Glutamatergic neuron (in vitro differentiated cells): ENCODE measurements around the gene PIGO. TPM values are rescaled to one million over a fixed set of nuclear protein-coding genes. Genes with fewer than 3 reads are reported as not detected.

ENCODE experiments used
- DNase-seq: peaks from one replicate; pipeline ENCODE4 v3.0.0; 2022
- H3K27ac Mint-ChIP-seq: one replicate; pipeline ENCODE4 v1.8.0; 2020; ENCODE audit warnings: mild to moderate bottlenecking, mixed read lengths, inconsistent platforms; ENCODE audit not compliant: unreplicated experiment
- H3K27me3 Mint-ChIP-seq: one replicate; pipeline ENCODE4 v1.8.0; 2020; ENCODE audit warnings: mild to moderate bottlenecking, moderate library complexity, mixed read lengths, inconsistent platforms; ENCODE audit not compliant: unreplicated experiment
- H3K36me3 Mint-ChIP-seq: one replicate; pipeline ENCODE4 v1.8.0; 2020; ENCODE audit warnings: mild to moderate bottlenecking, mixed read lengths, inconsistent platforms; ENCODE audit not compliant: unreplicated experiment
- H3K4me1 Mint-ChIP-seq: one replicate; pipeline ENCODE4 v1.8.0; 2020; ENCODE audit warnings: mild to moderate bottlenecking, low read depth, mixed read lengths, inconsistent platforms; ENCODE audit not compliant: unreplicated experiment
- H3K4me3 Mint-ChIP-seq: one replicate; pipeline ENCODE4 v1.8.0; 2020; ENCODE audit warnings: mild to moderate bottlenecking, mixed read lengths, inconsistent platforms; ENCODE audit not compliant: unreplicated experiment
- H3K9me3 Mint-ChIP-seq: one replicate; pipeline ENCODE4 v1.8.0; 2020; ENCODE audit warnings: mild to moderate bottlenecking, moderate library complexity, mixed read lengths, inconsistent platforms; ENCODE audit not compliant: unreplicated experiment
- CTCF ChIP-seq: fragments of 200-600 bp; sonication (generic); IDR thresholded peaks from one replicate; pipeline ENCODE4 v1.5.0; 2021; ENCODE audit not compliant: partially characterized antibody, unreplicated experiment
- total RNA-seq: library from RNA; stranded (reverse); fragmentation: NEBNext Ultra II Directional; extraction: Animal tissue kit (Norgen Biotek cat#: 25700); gene quantifications from one replicate; pipeline ENCODE4 v1.2.1, GENCODE V29; 2021; ENCODE audit not compliant: unreplicated experiment

The PIGO gene
- total RNA-seq, 1 donor from 2014 or later: 19.0 TPM

- no peak overlapping the region for H3K4me3 Mint-ChIP-seq
- H3K4me1 Mint-ChIP-seq: no peaks in the 10 kb centered on the region
- no peaks in the 10 kb centered on the region for H3K27me3 Mint-ChIP-seq
- no peak for DNase-seq
- peaks cover 14% of the 10 kb centered on the region for H3K36me3 Mint-ChIP-seq
- H3K9me3 Mint-ChIP-seq: no peaks in the 10 kb centered on the region
- H3K27ac Mint-ChIP-seq: no peak overlapping the region
- TF ChIP-seq CTCF: no peak
Measured at GRCh38 chr9:35134920-35135319, 38.5 kb upstream of the PIGO start.

- DNase-seq: peak; percentile 85
- peaks cover 15% of the 10 kb centered on the region for H3K27me3 Mint-ChIP-seq
- H3K4me3 Mint-ChIP-seq: peak overlapping the region; percentile 95
- peaks cover 15% of the 10 kb centered on the region for H3K9me3 Mint-ChIP-seq
- peak; percentile 83 for TF ChIP-seq CTCF
- no peaks in the 10 kb centered on the region for H3K36me3 Mint-ChIP-seq
- peaks cover 16% of the 10 kb centered on the region for H3K4me1 Mint-ChIP-seq
- H3K27ac Mint-ChIP-seq: peak overlapping the region; percentile 98
Measured at GRCh38 chr9:35116898-35117551, 20.6 kb upstream of the PIGO start.

- H3K27ac Mint-ChIP-seq: peak overlapping the region; percentile 98
- H3K4me1 Mint-ChIP-seq: peaks cover 20% of the 10 kb centered on the region
- DNase-seq: peak; percentile 27
- TF ChIP-seq CTCF: no peak
- H3K4me3 Mint-ChIP-seq: peak overlapping the region; percentile 95
- H3K36me3 Mint-ChIP-seq: no peaks in the 10 kb centered on the region
- peaks cover 19% of the 10 kb centered on the region for H3K27me3 Mint-ChIP-seq
- H3K9me3 Mint-ChIP-seq: peaks cover 18% of the 10 kb centered on the region
Measured at GRCh38 chr9:35116539-35116897, 20.1 kb upstream of the PIGO start.

- Mint-ChIP-seq H3K36me3 (no peaks in the 10 kb centered on the region), H3K9me3 (peaks cover 18% of the 10 kb centered on the region), H3K27me3 (peaks cover 19% of the 10 kb centered on the region), H3K4me1 (peaks cover 20% of the 10 kb centered on the region), H3K4me3 (peak within 1 kb of the TSS; percentile 95), H3K27ac (peak within 1 kb of the TSS; percentile 99)
- no peak for TF ChIP-seq CTCF
- peak; percentile 99 for DNase-seq
Measured at GRCh38 chr9:35115680-35116538, 19.5 kb upstream of the PIGO start, which contains the start of gene ATOSB. Gene ATOSB (minus strand): TSS chr9:35115862. CDS start chr9:35108274, 7,588 bp downstream.
